ENCODE data around the gene CRAMP1.

DNA sequence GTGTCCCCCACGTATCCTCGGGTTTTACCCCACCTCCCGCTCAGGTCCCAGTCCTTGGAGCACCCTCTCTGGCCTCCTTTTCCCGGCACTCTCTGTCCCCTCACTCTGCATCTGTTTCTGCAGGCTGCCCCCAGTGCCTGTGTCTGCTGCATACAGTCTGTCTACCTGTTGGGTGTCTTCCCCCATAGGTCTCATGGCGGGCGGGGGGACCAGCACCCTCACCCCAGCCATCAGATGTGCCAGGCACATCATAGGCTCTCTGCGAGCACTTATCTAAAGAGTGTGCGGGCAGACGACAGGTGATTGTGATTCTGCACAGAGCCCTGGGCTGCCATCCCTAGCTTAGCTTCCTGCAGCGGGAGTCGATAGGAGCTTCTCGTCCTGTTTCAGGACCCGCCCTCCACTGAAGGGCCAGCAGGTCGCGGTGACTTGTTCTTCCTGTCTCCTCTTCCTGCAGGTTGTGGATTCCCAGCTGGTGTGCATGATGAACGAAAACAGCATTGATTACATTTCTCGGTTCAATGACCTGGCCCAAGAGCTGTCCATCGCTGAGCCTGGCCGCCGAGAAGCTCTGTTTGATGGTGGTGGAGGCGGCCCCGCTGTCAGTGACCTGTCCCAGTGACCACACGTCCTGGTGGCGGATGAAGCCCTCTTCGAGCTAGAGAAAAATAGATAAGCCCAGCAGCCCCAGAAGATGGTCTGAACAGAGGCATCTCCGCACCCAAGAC is 61.4 kb downstream of the CRAMP1 start:
- TF ChIP-seq, protein P1, sequence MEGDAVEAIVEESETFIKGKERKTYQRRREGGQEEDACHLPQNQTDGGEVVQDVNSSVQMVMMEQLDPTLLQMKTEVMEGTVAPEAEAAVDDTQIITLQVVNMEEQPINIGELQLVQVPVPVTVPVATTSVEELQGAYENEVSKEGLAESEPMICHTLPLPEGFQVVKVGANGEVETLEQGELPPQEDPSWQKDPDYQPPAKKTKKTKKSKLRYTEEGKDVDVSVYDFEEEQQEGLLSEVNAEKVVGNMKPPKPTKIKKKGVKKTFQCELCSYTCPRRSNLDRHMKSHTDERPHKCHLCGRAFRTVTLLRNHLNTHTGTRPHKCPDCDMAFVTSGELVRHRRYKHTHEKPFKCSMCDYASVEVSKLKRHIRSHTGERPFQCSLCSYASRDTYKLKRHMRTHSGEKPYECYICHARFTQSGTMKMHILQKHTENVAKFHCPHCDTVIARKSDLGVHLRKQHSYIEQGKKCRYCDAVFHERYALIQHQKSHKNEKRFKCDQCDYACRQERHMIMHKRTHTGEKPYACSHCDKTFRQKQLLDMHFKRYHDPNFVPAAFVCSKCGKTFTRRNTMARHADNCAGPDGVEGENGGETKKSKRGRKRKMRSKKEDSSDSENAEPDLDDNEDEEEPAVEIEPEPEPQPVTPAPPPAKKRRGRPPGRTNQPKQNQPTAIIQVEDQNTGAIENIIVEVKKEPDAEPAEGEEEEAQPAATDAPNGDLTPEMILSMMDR (IDR thresholded peaks at IDR 0.05): no peak
- TF ChIP-seq POLR2A (IDR thresholded peaks at IDR 0.05): no peak
